ENCODE results near the gene OR5B2.

The OR5B2 gene

GRCh38 chr11:58428021-58428420 is at the start of gene OR5B2:
Gene OR5B2, minus strand, starts transcription at chr11:58428121. Its CDS starts 4,860 bp downstream, at chr11:58423261.
- ATAC-seq (ENCODE audit: insufficient read depth, low read depth) (no peak), DNase-seq (no peak)
- Histone ChIP-seq H3K4me1 (ENCODE audit: insufficient read depth, low read length) (no peaks in the 10 kb centered on the region), H2AFZ (ENCODE audit: low read depth, low read length) (no peak within 1 kb of the TSS), H3K9ac (ENCODE audit: low read depth, low read length) (no peak within 1 kb of the TSS), H3K9me3 (ENCODE audit: insufficient read depth, low read length, severe bottlenecking) (no peaks in the 10 kb centered on the region), H3K4me3 (ENCODE audit: low read depth in 1 of 2, low read length in 2 of 2) (no peak within 1 kb of the TSS), H4K20me1 (ENCODE audit: insufficient read depth, low read length) (no peaks in the 10 kb centered on the region), H3K27me3 (ENCODE audit: insufficient read depth, low read length, poor library complexity) (no peaks in the 10 kb centered on the region), H3K79me2 (ENCODE audit: insufficient read depth, low read length) (no peaks in the 10 kb centered on the region), H3K4me2 (ENCODE audit: insufficient read depth, low read length) (no peak within 1 kb of the TSS), H3K27ac (ENCODE audit: low read length) (no peak within 1 kb of the TSS), H3K36me3 (ENCODE audit: insufficient read depth, low read length) (no peaks in the 10 kb centered on the region)
- no peak for TF ChIP-seq EZH2 (IDR thresholded peaks at IDR 0.05; ENCODE audit: borderline replicate concordance, low read depth, low read length, severe bottlenecking)
- no peak for TF ChIP-seq CTCF (IDR thresholded peaks at IDR 0.05; ENCODE audit: borderline replicate concordance, extremely low read depth, low read length, poor library complexity, severe bottlenecking)

DNA sequence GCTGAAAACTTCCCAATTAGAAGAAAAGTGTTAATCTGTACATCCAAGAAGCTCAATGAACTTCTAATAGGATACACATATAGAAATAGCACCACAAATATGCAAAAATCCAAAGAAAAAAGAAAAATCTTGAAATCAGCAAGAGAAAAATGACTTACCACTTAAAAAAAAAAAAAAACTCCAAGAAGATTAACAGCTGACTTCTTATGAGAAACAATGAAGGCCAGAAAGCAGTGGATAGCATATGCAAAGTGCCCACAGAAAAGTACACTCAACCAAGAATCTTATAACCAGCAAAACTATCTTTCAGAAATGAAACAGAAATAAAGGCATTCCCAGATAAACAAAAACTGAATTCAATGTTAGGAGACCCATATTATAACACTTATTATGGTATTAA is 44.0 kb upstream of the OR5B2 start:
- TF ChIP-seq CTCF (IDR thresholded peaks at IDR 0.05; ENCODE audit: borderline replicate concordance, extremely low read depth, low read length, poor library complexity, severe bottlenecking) (no peak), EZH2 (IDR thresholded peaks at IDR 0.05; ENCODE audit: borderline replicate concordance, low read depth, low read length, severe bottlenecking) (no peak)
- ATAC-seq (ENCODE audit: insufficient read depth, low read depth) (no peak), DNase-seq (no peak)

GRCh38 chr11:58466293-58466692 is 38.4 kb upstream of the OR5B2 start:
- DNase-seq (no peak), ATAC-seq (ENCODE audit: insufficient read depth, low read depth) (no peak)
- Histone ChIP-seq H3K4me1 (ENCODE audit: insufficient read depth, low read length) (no peaks in the 10 kb centered on the region), H3K27ac (ENCODE audit: low read length) (no peak overlapping the region), H3K79me2 (ENCODE audit: insufficient read depth, low read length) (no peaks in the 10 kb centered on the region), H3K27me3 (ENCODE audit: insufficient read depth, low read length, poor library complexity) (no peaks in the 10 kb centered on the region), H3K4me2 (ENCODE audit: insufficient read depth, low read length) (no peak overlapping the region), H2AFZ (ENCODE audit: low read depth, low read length) (no peak overlapping the region), H3K4me3 (ENCODE audit: low read depth in 1 of 2, low read length in 2 of 2) (no peak overlapping the region), H3K9me3 (ENCODE audit: insufficient read depth, low read length, severe bottlenecking) (no peaks in the 10 kb centered on the region), H3K36me3 (ENCODE audit: insufficient read depth, low read length) (no peaks in the 10 kb centered on the region), H4K20me1 (ENCODE audit: insufficient read depth, low read length) (no peaks in the 10 kb centered on the region), H3K9ac (ENCODE audit: low read depth, low read length) (no peak overlapping the region)
- no peak for TF ChIP-seq CTCF (IDR thresholded peaks at IDR 0.05; ENCODE audit: borderline replicate concordance, extremely low read depth, low read length, poor library complexity, severe bottlenecking)
- TF ChIP-seq EZH2 (IDR thresholded peaks at IDR 0.05; ENCODE audit: borderline replicate concordance, low read depth, low read length, severe bottlenecking) = no peak

More for the DNA sequence above, 44.0 kb upstream of the OR5B2 start:
- H2AFZ ChIP-seq (ENCODE audit: low read depth, low read length) = no peak overlapping the region
- no peaks in the 10 kb centered on the region for H3K27me3 ChIP-seq (ENCODE audit: insufficient read depth, low read length, poor library complexity)
- H4K20me1 ChIP-seq (ENCODE audit: insufficient read depth, low read length) = no peaks in the 10 kb centered on the region
- no peak overlapping the region for H3K4me2 ChIP-seq (ENCODE audit: insufficient read depth, low read length)
- H3K27ac ChIP-seq (ENCODE audit: low read length) = no peak overlapping the region
- no peaks in the 10 kb centered on the region for H3K79me2 ChIP-seq (ENCODE audit: insufficient read depth, low read length)
- no peaks in the 10 kb centered on the region for H3K4me1 ChIP-seq (ENCODE audit: insufficient read depth, low read length)
- H3K9me3 ChIP-seq (ENCODE audit: insufficient read depth, low read length, severe bottlenecking) = peaks cover 7% of the 10 kb centered on the region
- H3K4me3 ChIP-seq (ENCODE audit: low read depth in 1 of 2, low read length in 2 of 2) = no peak overlapping the region
- no peaks in the 10 kb centered on the region for H3K36me3 ChIP-seq (ENCODE audit: insufficient read depth, low read length)
- no peak overlapping the region for H3K9ac ChIP-seq (ENCODE audit: low read depth, low read length)

- Histone ChIP-seq H3K9me3 (ENCODE audit: insufficient read depth, low read length, severe bottlenecking) (no peaks in the 10 kb centered on the region), H3K4me2 (ENCODE audit: insufficient read depth, low read length) (no peak overlapping the region), H2AFZ (ENCODE audit: low read depth, low read length) (no peak overlapping the region), H4K20me1 (ENCODE audit: insufficient read depth, low read length) (no peaks in the 10 kb centered on the region), H3K4me1 (ENCODE audit: insufficient read depth, low read length) (no peaks in the 10 kb centered on the region), H3K27me3 (ENCODE audit: insufficient read depth, low read length, poor library complexity) (no peaks in the 10 kb centered on the region), H3K4me3 (ENCODE audit: low read depth in 1 of 2, low read length in 2 of 2) (no peak overlapping the region), H3K27ac (ENCODE audit: low read length) (no peak overlapping the region), H3K79me2 (ENCODE audit: insufficient read depth, low read length) (no peaks in the 10 kb centered on the region), H3K9ac (ENCODE audit: low read depth, low read length) (no peak overlapping the region), H3K36me3 (ENCODE audit: insufficient read depth, low read length) (no peaks in the 10 kb centered on the region)
- TF ChIP-seq EZH2 (IDR thresholded peaks at IDR 0.05; ENCODE audit: borderline replicate concordance, low read depth, low read length, severe bottlenecking) = no peak
- DNase-seq (no peak), ATAC-seq (ENCODE audit: insufficient read depth, low read depth) (no peak)
These were observed 37.8 kb upstream of the OR5B2 start for GRCh38 chr11:58465690-58466089.
